Trophoblast cell (in vitro differentiated cells and primary cell): ENCODE data around the gene XYLT1.

Experiments
- DNase-seq, 2 donors: peaks; one replicate each; pipeline ENCODE4 v3.0.0-alpha.2; 2016
- H2AFZ ChIP-seq: 2 replicates; pipeline ENCODE4 v1.6.1; 2013; ENCODE audit warnings: low read length, moderate library complexity, mild to moderate bottlenecking; ENCODE audit not compliant: insufficient read depth, poor library complexity
- H2AK5ac ChIP-seq: 2 replicates; pipeline ENCODE4 v1.6.1; 2013; ENCODE audit warnings: mild to moderate bottlenecking, low read length
- H2BK120ac ChIP-seq: 2 replicates; pipeline ENCODE4 v1.6.1; 2013; ENCODE audit warnings: low read length, mild to moderate bottlenecking, moderate library complexity; ENCODE audit not compliant: insufficient read depth, poor library complexity
- H2BK12ac ChIP-seq: 2 replicates; pipeline ENCODE4 v1.6.1; 2013; ENCODE audit warnings: mild to moderate bottlenecking, low read length, moderate library complexity
- H2BK5ac ChIP-seq: 2 replicates; pipeline ENCODE4 v1.6.1; 2013; ENCODE audit warnings: low read length, low read depth, moderate library complexity, mild to moderate bottlenecking; ENCODE audit not compliant: poor library complexity
- H3K14ac ChIP-seq: 2 replicates; pipeline ENCODE4 v1.6.1; 2013; ENCODE audit warnings: mild to moderate bottlenecking, low read length
- H3K18ac ChIP-seq: 2 replicates; pipeline ENCODE4 v1.6.1; 2013; ENCODE audit warnings: mild to moderate bottlenecking, low read length
- H3K23ac ChIP-seq: 2 replicates; pipeline ENCODE4 v1.6.1; 2013; ENCODE audit warnings: low read length
- H3K27ac ChIP-seq: 2 replicates; pipeline ENCODE4 v1.5.1; 2013; ENCODE audit warnings: low read depth, mild to moderate bottlenecking, inconsistent platforms, low read length, moderate library complexity
- H3K27me3 ChIP-seq: 2 replicates; pipeline ENCODE4 v1.6.1; 2013; ENCODE audit warnings: inconsistent platforms, mild to moderate bottlenecking, low read length, moderate library complexity; ENCODE audit not compliant: insufficient read depth
- H3K36me3 ChIP-seq, 2 experiments: 1 replicate in 1 of 2; 2 replicates in 1 of 2; pipeline ENCODE4 v1.6.1; 2013; ENCODE audit warnings: low read length in 2 of 2, mild to moderate bottlenecking in 2 of 2, moderate library complexity in 1 of 2; ENCODE audit not compliant: insufficient read depth in 2 of 2, control insufficient read depth in 1 of 2
- H3K4ac ChIP-seq: 2 replicates; pipeline ENCODE4 v1.6.1; 2013; ENCODE audit warnings: low read depth, mild to moderate bottlenecking, low read length, moderate library complexity
- H3K4me1 ChIP-seq, 2 experiments: 1 replicate in 1 of 2; 2 replicates in 1 of 2; pipeline ENCODE4 v1.6.1; 2013; ENCODE audit warnings: low read length in 2 of 2, mild to moderate bottlenecking in 2 of 2, moderate library complexity in 1 of 2; ENCODE audit not compliant: insufficient read depth in 2 of 2, control insufficient read depth in 1 of 2
- H3K4me2 ChIP-seq: 2 replicates; pipeline ENCODE4 v1.6.1; 2013; ENCODE audit warnings: inconsistent platforms, mild to moderate bottlenecking, low read length, moderate library complexity
- H3K4me3 ChIP-seq: 2 replicates; pipeline ENCODE4 v1.5.1; 2013; ENCODE audit warnings: mild to moderate bottlenecking, low read depth, low read length, inconsistent platforms
- H3K79me1 ChIP-seq: one replicate; pipeline ENCODE4 v1.6.1; 2013; ENCODE audit warnings: low read length
- H3K79me2 ChIP-seq: 2 replicates; pipeline ENCODE4 v1.6.1; 2013; ENCODE audit warnings: low read length, mild to moderate bottlenecking; ENCODE audit not compliant: control insufficient read depth, insufficient read depth, poor library complexity
- H3K9ac ChIP-seq: 2 replicates; pipeline ENCODE4 v1.6.1; 2013; ENCODE audit warnings: mild to moderate bottlenecking, low read length
- H3K9me3 ChIP-seq: 2 replicates; pipeline ENCODE4 v1.6.1; 2013; ENCODE audit warnings: low read depth, mild to moderate bottlenecking, control low read depth, inconsistent platforms, low read length; ENCODE audit not compliant: insufficient read depth
- H4K12ac ChIP-seq: 2 replicates; pipeline ENCODE4 v1.6.1; 2013; ENCODE audit warnings: low read depth, mild to moderate bottlenecking, low read length, moderate library complexity
- H4K8ac ChIP-seq: 2 replicates; pipeline ENCODE4 v1.6.1; 2013; ENCODE audit warnings: low read depth, mild to moderate bottlenecking, low read length, moderate library complexity
- H4K91ac ChIP-seq: one replicate; pipeline ENCODE4 v1.6.1; 2013; ENCODE audit warnings: low read depth, mild to moderate bottlenecking, low read length, moderate library complexity
- WGBS: extraction: QIAGEN DNeasy Blood & Tissue Kit; methylation state at CpG from one replicate; pipeline ENCODE4 v1.1.7; 2013; ENCODE audit warnings: missing lambda C conversion rate; ENCODE audit not compliant: insufficient read length, insufficient coverage; ENCODE audit errors: extremely low coverage; 5-methylcytosine and 5-hydroxymethylcytosine counted together

XYLT1 gene

DNA sequence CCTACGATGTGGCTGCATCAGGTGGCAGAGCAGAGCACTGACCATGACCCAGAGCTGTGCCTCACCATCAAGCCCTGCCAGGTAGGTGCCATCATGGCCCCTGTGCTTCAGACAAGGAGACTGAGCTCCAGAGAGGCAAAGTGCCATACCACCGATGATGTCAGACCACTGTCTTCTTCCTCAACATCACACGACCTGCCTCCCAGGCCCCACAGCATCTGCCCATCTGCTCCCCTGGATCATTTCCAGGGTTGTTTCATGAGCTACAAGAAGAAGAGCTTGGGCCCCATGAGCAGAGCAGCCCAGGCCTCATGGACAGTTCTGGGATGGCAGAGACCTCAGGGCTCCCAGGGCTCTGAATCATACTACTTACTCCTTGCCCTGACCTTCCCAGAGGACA, 9.9 kb downstream of the XYLT1 start:
- Histone ChIP-seq H2BK120ac (no peak overlapping the region), H3K14ac (no peak overlapping the region), H4K12ac (no peak overlapping the region), H3K27ac (no peak overlapping the region), H3K36me3 (no peaks in the 10 kb centered on the region), H2BK12ac (no peak overlapping the region), H2BK5ac (no peak overlapping the region), H3K27me3 (no peaks in the 10 kb centered on the region), H3K9ac (no peak overlapping the region), H3K4ac (no peak overlapping the region), H3K18ac (no peak overlapping the region), H3K4me1 (no peaks in the 10 kb centered on the region), H2AK5ac (no peak overlapping the region), H2AFZ (no peak overlapping the region), H4K8ac (no peak overlapping the region), H3K23ac (no peak overlapping the region), H3K79me1 (no peaks in the 10 kb centered on the region), H3K9me3 (no peaks in the 10 kb centered on the region), H3K4me3 (no peak overlapping the region), H4K91ac (no peak overlapping the region), H3K79me2 (no peaks in the 10 kb centered on the region), H3K4me2 (no peak overlapping the region)
- DNase-seq, result no peak
- no CpG with 5 or more reads among the region's 3 CpGs for WGBS

DNA sequence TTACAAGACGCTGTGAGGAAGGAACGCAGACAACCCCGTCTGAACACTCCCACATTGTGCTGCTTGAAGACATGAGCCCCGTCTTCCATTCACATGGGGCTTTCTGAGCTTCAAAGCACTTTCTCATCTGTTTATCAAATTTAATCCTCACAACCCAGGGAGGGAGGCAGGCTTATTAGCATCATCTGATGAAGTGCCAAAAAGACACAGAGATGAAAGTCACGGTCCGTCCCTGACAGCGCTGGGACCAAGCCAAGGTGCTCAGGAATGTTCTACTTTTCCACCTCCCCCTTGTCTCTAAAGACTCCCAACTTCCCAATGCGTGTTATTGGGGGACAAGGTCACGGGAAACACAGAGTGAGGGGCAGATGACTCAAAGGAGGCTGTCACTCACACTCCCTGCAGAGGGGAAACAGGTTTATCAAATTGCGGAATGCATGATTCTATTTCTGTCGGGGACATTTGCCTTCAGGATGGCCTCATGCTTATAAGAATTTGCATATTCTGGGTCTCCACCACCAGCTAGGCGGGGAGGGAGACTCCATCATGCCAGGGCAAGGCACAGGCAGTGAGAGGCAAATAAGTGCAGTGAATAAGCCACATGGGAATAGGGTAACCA, 10.7 kb downstream of the XYLT1 start:
- H2BK120ac ChIP-seq, result no peak overlapping the region
- no peak overlapping the region for H3K18ac ChIP-seq
- H3K4ac ChIP-seq, result no peak overlapping the region
- no CpG with 5 or more reads among the region's 12 CpGs for WGBS
- no peak overlapping the region for H4K91ac ChIP-seq
- H4K8ac ChIP-seq, result no peak overlapping the region
- no peak overlapping the region for H3K23ac ChIP-seq
- H2BK12ac ChIP-seq, result no peak overlapping the region
- H3K4me1 ChIP-seq, result no peaks in the 10 kb centered on the region
- no peak overlapping the region for H4K12ac ChIP-seq
- no peak overlapping the region for H2AFZ ChIP-seq
- H3K79me1 ChIP-seq, result no peaks in the 10 kb centered on the region
- no peak overlapping the region for H3K9ac ChIP-seq
- H2AK5ac ChIP-seq, result no peak overlapping the region
- H3K4me2 ChIP-seq, result no peak overlapping the region
- H3K27ac ChIP-seq, result no peak overlapping the region
- no peak for DNase-seq
- no peaks in the 10 kb centered on the region for H3K9me3 ChIP-seq
- H3K27me3 ChIP-seq, result no peaks in the 10 kb centered on the region
- H2BK5ac ChIP-seq, result no peak overlapping the region
- no peak overlapping the region for H3K14ac ChIP-seq
- H3K4me3 ChIP-seq, result no peak overlapping the region
- H3K36me3 ChIP-seq, result no peaks in the 10 kb centered on the region
- H3K79me2 ChIP-seq, result no peaks in the 10 kb centered on the region

DNA sequence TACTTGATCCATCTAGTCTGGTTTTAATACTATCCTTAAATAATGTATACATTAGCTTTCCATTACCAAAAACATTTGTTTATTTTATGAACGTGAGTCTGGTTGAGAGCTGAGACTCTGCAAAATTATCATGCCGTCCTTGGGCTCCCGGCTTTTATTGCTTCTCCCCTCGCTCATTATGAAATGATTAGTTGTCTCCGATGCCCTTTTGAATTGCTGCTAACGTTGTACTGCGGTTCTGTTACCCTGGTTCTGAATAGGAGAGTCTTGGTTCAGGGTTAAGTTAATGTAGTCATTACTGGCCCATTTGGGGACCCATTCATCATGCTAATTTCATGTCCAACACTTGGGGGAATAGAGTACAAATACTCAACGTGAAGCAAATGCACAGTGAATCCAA, 12.8 kb downstream of the XYLT1 start:
- H2AFZ ChIP-seq, result no peak overlapping the region
- H3K79me1 ChIP-seq, result no peaks in the 10 kb centered on the region
- no peak overlapping the region for H2AK5ac ChIP-seq
- H3K18ac ChIP-seq, result no peak overlapping the region
- no peak for DNase-seq
- no CpG with 5 or more reads among the region's 8 CpGs for WGBS
- H4K8ac ChIP-seq, result no peak overlapping the region
- no peak overlapping the region for H2BK5ac ChIP-seq
- no peak overlapping the region for H2BK120ac ChIP-seq
- H4K91ac ChIP-seq, result no peak overlapping the region
- H2BK12ac ChIP-seq, result no peak overlapping the region
- H3K4me2 ChIP-seq, result no peak overlapping the region
- no peaks in the 10 kb centered on the region for H3K79me2 ChIP-seq
- no peak overlapping the region for H3K9ac ChIP-seq
- no peak overlapping the region for H3K23ac ChIP-seq
- H3K4me3 ChIP-seq, result no peak overlapping the region
- H3K4me1 ChIP-seq, result no peaks in the 10 kb centered on the region
- H3K4ac ChIP-seq, result no peak overlapping the region
- no peaks in the 10 kb centered on the region for H3K36me3 ChIP-seq
- H3K14ac ChIP-seq, result no peak overlapping the region
- no peak overlapping the region for H3K27ac ChIP-seq
- H3K27me3 ChIP-seq, result no peaks in the 10 kb centered on the region
- no peak overlapping the region for H4K12ac ChIP-seq
- no peaks in the 10 kb centered on the region for H3K9me3 ChIP-seq

DNA sequence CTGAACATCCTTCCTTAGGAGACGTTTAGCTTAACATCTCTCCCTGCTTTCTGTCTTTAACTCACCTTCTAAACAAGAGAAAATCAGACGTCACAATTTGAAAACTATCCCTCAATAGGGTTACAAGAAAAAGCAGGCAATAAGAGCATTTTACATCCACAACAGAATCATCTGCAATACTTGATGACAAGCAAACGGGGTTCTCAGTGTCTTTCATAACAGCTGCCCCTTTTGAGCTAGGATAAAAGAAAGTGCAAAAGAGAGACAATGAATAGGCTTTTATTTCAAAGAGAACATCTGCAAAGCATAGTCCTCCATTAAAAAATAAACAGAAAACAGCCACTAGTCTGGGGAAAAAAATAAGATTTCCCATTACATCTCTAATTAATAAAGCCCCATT, 13.2 kb downstream of the XYLT1 start:
- no peaks in the 10 kb centered on the region for H3K27me3 ChIP-seq
- no peaks in the 10 kb centered on the region for H3K9me3 ChIP-seq
- H3K79me2 ChIP-seq, result no peaks in the 10 kb centered on the region
- no peak overlapping the region for H4K91ac ChIP-seq
- no peak overlapping the region for H2BK120ac ChIP-seq
- no peaks in the 10 kb centered on the region for H3K36me3 ChIP-seq
- H2AFZ ChIP-seq, result no peak overlapping the region
- H3K9ac ChIP-seq, result no peak overlapping the region
- no peaks in the 10 kb centered on the region for H3K4me1 ChIP-seq
- H3K4ac ChIP-seq, result no peak overlapping the region
- H2AK5ac ChIP-seq, result no peak overlapping the region
- H3K14ac ChIP-seq, result no peak overlapping the region
- no peak overlapping the region for H2BK12ac ChIP-seq
- H3K23ac ChIP-seq, result no peak overlapping the region
- no peak for DNase-seq
- no CpG with 5 or more reads among the region's 3 CpGs for WGBS
- no peak overlapping the region for H4K8ac ChIP-seq
- no peaks in the 10 kb centered on the region for H3K79me1 ChIP-seq
- no peak overlapping the region for H3K27ac ChIP-seq
- no peak overlapping the region for H4K12ac ChIP-seq
- no peak overlapping the region for H3K4me2 ChIP-seq
- H3K18ac ChIP-seq, result no peak overlapping the region
- no peak overlapping the region for H3K4me3 ChIP-seq
- H2BK5ac ChIP-seq, result no peak overlapping the region
